HTR-8/SVneo (cell line): Measurements from ENCODE around the gene IL9R.
"Not testable (repeated sequence)": the region's sequence is repeated elsewhere in the genome, so short reads cannot be mapped to it uniquely, and the experiment has no call there.

Source experiments
- DNase-seq: peaks from one replicate; pipeline ENCODE4 v3.0.0; 2011; ENCODE audit warnings: low spot score, mixed read lengths; ENCODE audit not compliant: insufficient read length
- FAIRE-seq: peaks from 2 replicates; lab custom pipeline; 2011; peaks lifted over from hg19 to GRCh38; lab: Jason Lieb, UNC

The IL9R gene

DNA sequence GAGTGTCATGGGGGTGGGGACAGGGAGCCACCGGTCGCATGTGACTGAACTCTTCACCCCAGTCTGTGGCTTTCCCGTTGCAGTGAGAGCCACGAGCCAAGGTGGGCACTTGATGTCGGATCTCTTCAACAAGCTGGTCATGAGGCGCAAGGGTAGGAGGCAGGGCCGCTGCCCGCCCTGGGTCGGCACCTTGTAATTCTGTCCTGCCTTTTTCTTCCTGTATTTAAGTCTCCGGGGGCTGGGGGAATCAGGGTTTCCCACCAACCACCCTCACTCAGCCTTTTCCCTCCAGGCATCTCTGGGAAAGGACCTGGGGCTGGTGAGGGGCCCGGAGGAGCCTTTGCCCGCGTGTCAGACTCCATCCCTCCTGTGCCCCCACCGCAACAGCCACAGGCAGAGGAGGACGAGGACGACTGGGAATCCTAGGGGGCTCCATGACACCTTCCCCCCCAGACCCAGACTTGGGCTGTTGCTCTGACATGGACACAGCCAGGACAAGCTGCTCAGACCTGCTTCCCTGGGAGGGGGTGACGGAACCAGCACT is 27.5 kb downstream of the IL9R start:
- DNase-seq, FAIRE-seq: not testable (repeated sequence)

DNA sequence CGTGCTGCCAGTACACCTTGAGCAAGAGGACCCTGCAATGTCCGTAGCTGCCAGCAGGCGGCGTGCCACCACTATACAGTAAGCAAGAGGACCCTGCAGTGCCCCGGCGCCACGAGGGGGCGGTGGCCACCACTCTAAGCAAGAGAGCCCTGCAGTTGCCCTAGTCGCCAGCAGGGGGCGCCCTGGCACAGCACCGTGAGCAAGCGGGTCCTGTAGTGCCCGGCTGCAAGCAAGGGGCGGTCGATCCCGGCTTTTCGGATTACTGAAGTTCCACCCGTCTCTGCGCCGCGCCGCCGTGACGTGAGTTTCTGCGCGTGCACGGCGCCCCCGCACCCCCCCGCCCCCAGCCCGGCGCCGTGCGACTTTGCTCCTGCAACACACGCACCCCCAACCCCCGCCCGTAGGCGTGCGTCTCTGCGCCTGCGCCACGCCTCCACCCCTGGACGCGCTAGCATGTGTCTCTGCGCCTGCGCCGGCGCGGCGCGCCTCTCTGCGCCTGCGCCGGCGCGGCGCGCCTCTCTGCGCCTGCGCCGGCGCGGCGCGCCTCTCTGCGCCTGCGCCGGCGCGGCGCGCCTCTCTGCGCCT is 31.2 kb downstream of the IL9R start:
- not testable (repeated sequence) for FAIRE-seq, DNase-seq

DNA sequence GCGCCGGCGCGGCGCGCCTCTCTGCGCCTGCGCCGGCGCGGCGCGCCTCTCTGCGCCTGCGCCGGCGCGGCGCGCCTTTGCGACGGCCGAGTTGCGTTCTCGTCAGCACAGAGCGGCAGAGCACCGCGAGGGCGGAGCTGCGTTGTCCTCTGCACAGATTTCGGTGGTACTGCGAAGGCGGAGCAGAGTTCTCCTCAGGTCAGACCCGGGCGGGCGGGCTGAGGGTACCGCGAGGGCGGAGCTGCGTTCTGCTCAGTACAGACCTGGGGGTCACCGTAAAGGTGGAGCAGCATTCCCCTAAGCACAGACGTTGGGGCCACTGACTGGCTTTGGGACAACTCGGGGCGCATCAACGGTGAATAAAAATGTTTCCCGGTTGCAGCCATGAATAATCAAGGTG is 31.8 kb downstream of the IL9R start:
- FAIRE-seq, DNase-seq: not testable (repeated sequence)

DNA sequence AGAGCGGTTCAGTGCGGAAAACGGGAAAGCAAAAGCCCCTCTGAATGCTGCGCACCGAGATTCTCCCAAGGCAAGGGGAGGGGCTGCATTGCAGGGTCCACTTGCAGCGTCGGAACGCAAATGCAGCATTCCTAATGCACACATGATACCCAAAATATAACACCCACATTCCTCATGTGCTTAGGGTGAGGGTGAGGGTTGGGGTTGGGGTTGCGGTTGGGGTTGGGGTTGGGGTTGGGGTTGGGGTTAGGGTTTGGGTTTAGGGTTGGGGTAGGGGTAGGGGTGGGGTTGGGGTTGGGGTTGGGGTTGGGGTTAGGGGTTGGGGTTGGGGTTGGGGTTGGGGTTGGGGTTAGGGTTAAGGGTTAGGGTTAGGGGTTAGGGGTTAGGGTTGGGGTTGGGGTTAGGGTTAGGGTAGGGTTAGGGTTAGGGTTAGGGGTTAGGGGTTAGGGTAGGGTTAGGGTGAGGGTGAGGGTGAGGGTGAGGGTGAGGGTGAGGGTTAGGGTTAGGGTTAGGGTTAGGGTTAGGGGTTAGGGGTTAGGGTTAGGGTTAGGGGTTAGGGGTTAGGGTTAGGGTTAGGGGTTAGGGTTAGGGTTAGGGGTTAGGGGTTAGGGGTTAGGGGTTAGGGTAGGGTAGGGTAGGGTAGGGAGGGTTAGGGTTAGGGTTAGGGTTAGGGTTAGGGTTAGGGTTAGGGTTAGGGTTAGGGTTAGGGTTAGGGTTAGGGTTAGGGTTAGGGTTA is 32.4 kb downstream of the IL9R start:
- not testable (repeated sequence) for DNase-seq, FAIRE-seq

DNA sequence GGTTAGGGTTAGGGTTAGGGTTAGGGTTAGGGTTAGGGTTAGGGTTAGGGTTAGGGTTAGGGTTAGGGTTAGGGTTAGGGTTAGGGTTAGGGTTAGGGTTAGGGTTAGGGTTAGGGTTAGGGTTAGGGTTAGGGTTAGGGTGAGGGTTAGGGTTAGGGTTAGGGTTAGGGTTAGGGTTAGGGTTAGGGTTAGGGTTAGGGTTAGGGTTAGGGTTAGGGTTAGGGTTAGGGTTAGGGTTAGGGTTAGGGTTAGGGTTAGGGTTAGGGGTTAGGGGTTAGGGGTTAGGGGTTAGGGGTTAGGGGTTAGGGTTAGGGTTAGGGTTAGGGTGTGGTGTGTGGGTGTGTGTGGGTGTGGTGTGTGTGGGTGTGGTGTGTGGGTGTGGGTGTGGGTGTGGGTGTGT is 33.0 kb downstream of the IL9R start:
- not testable (repeated sequence) for DNase-seq
- peak; percentile 23 for FAIRE-seq
